Measurements from ENCODE around the gene OR51B2. TPM values are rescaled to one million over a fixed set of nuclear protein-coding genes. Genes with fewer than 3 reads are reported as not detected.

OR51B2 gene
- 8.2 and 12.4 TPM in 2 replicates for total RNA-seq (2013; cell fraction: nucleolus; rRNA removed)
- total RNA-seq (2014; rRNA removed) (not detected in 2 replicates), total RNA-seq (2014; rRNA removed; fragmentation: Illumina TruSeq; extraction: Trizol) (not detected in 2 replicates), total RNA-seq (2021) (not detected in 2 replicates), polyA plus RNA-seq (2011; rRNA removed) (0.22 and 0.29 TPM in 2 replicates), polyA plus RNA-seq (2014; fragmentation: Illumina TruSeq; extraction: Trizol) (not detected in 2 replicates), polyA plus RNA-seq (2014; fragmentation: Nextera tagmentation; extraction: Ambion mirVana) (not detected), polyA plus RNA-seq (2014; rRNA removed) (not detected in 2 replicates), polyA plus RNA-seq (2016; fragmentation: Nextera tagmentation; extraction: Ambion mirVana) (not detected), polyA minus RNA-seq (2011; rRNA and poly(A)+ RNA removed) (8.4 and 12.9 TPM in 2 replicates), Bru-seq, nascent RNA (percentile 37 among the genes with signal in this experiment), BruChase-seq, experiment 1, labeled RNA remaining after a 6-hour chase (percentile 36 among the genes with signal in this experiment), BruChase-seq, experiment 2, labeled RNA remaining after a 2-hour chase (percentile 47 among the genes with signal in this experiment)
- polyA plus RNA-seq (2011; ENCODE audit: low read depth) = not detected
- 0.10 and 0.15 TPM in 2 replicates for polyA plus RNA-seq (2011; cell fraction: cytosol; rRNA removed)
- 1.3 and 1.7 TPM in 2 replicates for polyA plus RNA-seq (2011; cell fraction: nucleus; rRNA removed)
- polyA plus RNA-seq (2012) = not detected in 2 replicates
- polyA minus RNA-seq (2011; cell fraction: cytosol; rRNA and poly(A)+ RNA removed) = not detected in 2 replicates
- polyA minus RNA-seq (2011; cell fraction: nucleus; rRNA and poly(A)+ RNA removed) = 7.6 and 11.1 TPM in 2 replicates
- long read RNA-seq, experiment 1 = 0 reads
- long read RNA-seq, experiment 2 = 0 reads

GRCh38 chr11:5324197-5324596 lies at the start of gene OR51B2:
OR51B2 (minus strand) TSS chr11:5324297; CDS start chr11:5324297, 0 bp downstream.
- DNase-seq (ENCODE audit: low read depth, low spot score) (no peak), FAIRE-seq (no peak), ATAC-seq (no peak)
- Histone ChIP-seq H3K27ac (ENCODE audit: control insufficient read depth, insufficient read depth) (no peak within 1 kb of the TSS), H4K20me1 (ENCODE audit: control insufficient read depth, insufficient read depth) (no peaks in the 10 kb centered on the region), H2AFZ (ENCODE audit: control insufficient read depth, low read depth, low read length) (no peak within 1 kb of the TSS), H3K9me3 (replicated peaks; ENCODE audit: control insufficient read depth, insufficient read depth, low read length) (no peaks in the 10 kb centered on the region), H3K4me2 (ENCODE audit: control insufficient read depth, insufficient read depth) (no peak within 1 kb of the TSS), H3K27me3 (replicated peaks in 1 of 2; ENCODE audit: control insufficient read depth in 2 of 2, insufficient read depth in 2 of 2, low read length in 1 of 2) (no peaks in the 10 kb centered on the region), H3K9ac (ENCODE audit: control insufficient read depth, insufficient read depth, low read length) (no peak within 1 kb of the TSS), H3K79me2 (ENCODE audit: control insufficient read depth, insufficient read depth, low read length) (no peaks in the 10 kb centered on the region), H3K4me3 (no peak within 1 kb of the TSS), H3K36me3 (ENCODE audit: control insufficient read depth in 2 of 2, insufficient read depth in 2 of 2, low read length in 1 of 2) (no peaks in the 10 kb centered on the region), H3K4me1 (ENCODE audit: control insufficient read depth, insufficient read depth, low read length) (no peaks in the 10 kb centered on the region)
- BruUV-seq (replicated peaks) = no TSS peak
- no peak for TF ChIP-seq SREBF1 (IDR thresholded peaks at IDR 0.05; ENCODE audit: low read length)
- no peak for TF ChIP-seq CEBPB (IDR thresholded peaks at IDR 0.05; ENCODE audit: borderline replicate concordance in 1 of 2, low read depth in 2 of 2, low read length in 2 of 2)
- no peak for TF ChIP-seq HDAC6 (IDR thresholded peaks at IDR 0.05; ENCODE audit: unreplicated experiment)
- in situ Hi-C loops (cut with MboI) (no loop called here), intact Hi-C loops (cut with micrococcal nuclease; ENCODE audit: unreplicated experiment) (no loop called here)
- ChIA-PET RAD21 (ENCODE audit: unreplicated experiment) (no interaction called here), SMC1A (ENCODE audit: uncharacterized antibody, unreplicated experiment) (no interaction called here), CTCF (no interaction called here), POLR2A (no interaction called here)
- WGBS (ENCODE audit: insufficient coverage, insufficient replicate concordance, low lambda C conversion rate, missing lambda C conversion rate) = 27% methylated on average over 3 of the region's 3 CpGs

- Histone ChIP-seq H3K79me2 (ENCODE audit: control insufficient read depth, insufficient read depth, low read length) (no peaks in the 10 kb centered on the region), H3K27me3 (replicated peaks in 1 of 2; ENCODE audit: control insufficient read depth in 2 of 2, insufficient read depth in 2 of 2, low read length in 1 of 2) (no peaks in the 10 kb centered on the region), H2AFZ (ENCODE audit: control insufficient read depth, low read depth, low read length) (no peak overlapping the region), H3K9ac (ENCODE audit: control insufficient read depth, insufficient read depth, low read length) (no peak overlapping the region), H3K27ac (ENCODE audit: control insufficient read depth, insufficient read depth) (no peak overlapping the region), H3K4me3 (no peak overlapping the region), H3K4me2 (ENCODE audit: control insufficient read depth, insufficient read depth) (no peak overlapping the region), H3K36me3 (ENCODE audit: control insufficient read depth in 2 of 2, insufficient read depth in 2 of 2, low read length in 1 of 2) (no peaks in the 10 kb centered on the region), H3K9me3 (replicated peaks; ENCODE audit: control insufficient read depth, insufficient read depth, low read length) (no peaks in the 10 kb centered on the region), H4K20me1 (ENCODE audit: control insufficient read depth, insufficient read depth) (no peaks in the 10 kb centered on the region), H3K4me1 (ENCODE audit: control insufficient read depth, insufficient read depth, low read length) (no peaks in the 10 kb centered on the region)
- DNase-seq (ENCODE audit: low read depth, low spot score) (no peak), FAIRE-seq (no peak), ATAC-seq (peak; percentile 83)
- SMC1A ChIA-PET (ENCODE audit: uncharacterized antibody, unreplicated experiment) = interaction anchor here (0.9 to 1.6 kb wide), 3 partner anchors 17 to 733 kb away, joined by 3 read pairs; partner anchors contain the start of gene OR51D1
- intact Hi-C loops (cut with micrococcal nuclease; ENCODE audit: unreplicated experiment) = loop anchor here (2.0 kb wide), 1 partner anchor 79 kb away; no protein-coding TSS in a partner anchor
- CTCF ChIA-PET = interaction anchor here (1.3 to 2.7 kb wide), 4 partner anchors 10 to 745 kb away, joined by 4 to 11 read pairs (median 8); no protein-coding TSS in a partner anchor
- BruUV-seq (replicated peaks) = no TSS peak
- POLR2A ChIA-PET = interaction anchor here (0.6 kb wide), 1 partner anchor 159 kb away, joined by 10 read pairs; no protein-coding TSS in a partner anchor
- in situ Hi-C loops (cut with MboI) = loop anchor here (5.0 kb wide), 2 partner anchors 167 to 742 kb away; partner anchors contain the start of gene OR51V1
- RAD21 ChIA-PET (ENCODE audit: unreplicated experiment) = interaction anchor here (1.1 kb wide), 1 partner anchor 245 kb away, joined by 4 read pairs; no protein-coding TSS in a partner anchor
- TF ChIP-seq KAT2A (conservative IDR thresholded peaks at IDR 0.05; ENCODE audit: control insufficient read depth, low read depth, low read length) = no peak
- peak; percentile 31; the same call in 1 of the 2 replicates for TF ChIP-seq ATF7 (IDR thresholded peaks at IDR 0.05; ENCODE audit: low read depth)
- peak in 2 of 3 experiments; percentile 22 to 61; a peak in 3 of 6 replicates for TF ChIP-seq CTCF (IDR thresholded peaks at IDR 0.05 in 2 of 3, conservative IDR thresholded peaks at IDR 0.05 in 1 of 3; ENCODE audit: control insufficient read depth in 2 of 3, extremely low read depth in 1 of 3, insufficient read depth in 1 of 3, low read depth in 3 of 3, low read length in 3 of 3)
- no peak for TF ChIP-seq NRF1 (conservative IDR thresholded peaks at IDR 0.05; ENCODE audit: low read depth, low read length)
- no peak for TF ChIP-seq ATF3 (IDR thresholded peaks at IDR 0.05; ENCODE audit: borderline replicate concordance, extremely low read depth, low read depth, low read length)
- no peak for TF ChIP-seq USF1 (IDR thresholded peaks at IDR 0.05; ENCODE audit: borderline replicate concordance, extremely low read length, insufficient read depth, low read depth, low read length)
- no peak for TF ChIP-seq PML (IDR thresholded peaks at IDR 0.05; ENCODE audit: low read length)
These were observed 45.7 kb upstream of the OR51B2 start for GRCh38 chr11:5369789-5370188.

All from GM12878 (cell line).